Measurements from ENCODE around the gene TUBB. TPM values are rescaled to one million over a fixed set of nuclear protein-coding genes. Genes with fewer than 3 reads are reported as not detected.
"Not testable (repeated sequence)": the region's sequence is repeated elsewhere in the genome, so short reads cannot be mapped to it uniquely, and the experiment has no call there.

Gene TUBB
- total and polyA plus RNA-seq, 9 of the 15 experiments (the other 6 are each of a cell fraction or from before 2014, with no cell fraction given) = 971 to 2,870 (median 1,478) TPM

- TF ChIP-seq, protein P1, sequence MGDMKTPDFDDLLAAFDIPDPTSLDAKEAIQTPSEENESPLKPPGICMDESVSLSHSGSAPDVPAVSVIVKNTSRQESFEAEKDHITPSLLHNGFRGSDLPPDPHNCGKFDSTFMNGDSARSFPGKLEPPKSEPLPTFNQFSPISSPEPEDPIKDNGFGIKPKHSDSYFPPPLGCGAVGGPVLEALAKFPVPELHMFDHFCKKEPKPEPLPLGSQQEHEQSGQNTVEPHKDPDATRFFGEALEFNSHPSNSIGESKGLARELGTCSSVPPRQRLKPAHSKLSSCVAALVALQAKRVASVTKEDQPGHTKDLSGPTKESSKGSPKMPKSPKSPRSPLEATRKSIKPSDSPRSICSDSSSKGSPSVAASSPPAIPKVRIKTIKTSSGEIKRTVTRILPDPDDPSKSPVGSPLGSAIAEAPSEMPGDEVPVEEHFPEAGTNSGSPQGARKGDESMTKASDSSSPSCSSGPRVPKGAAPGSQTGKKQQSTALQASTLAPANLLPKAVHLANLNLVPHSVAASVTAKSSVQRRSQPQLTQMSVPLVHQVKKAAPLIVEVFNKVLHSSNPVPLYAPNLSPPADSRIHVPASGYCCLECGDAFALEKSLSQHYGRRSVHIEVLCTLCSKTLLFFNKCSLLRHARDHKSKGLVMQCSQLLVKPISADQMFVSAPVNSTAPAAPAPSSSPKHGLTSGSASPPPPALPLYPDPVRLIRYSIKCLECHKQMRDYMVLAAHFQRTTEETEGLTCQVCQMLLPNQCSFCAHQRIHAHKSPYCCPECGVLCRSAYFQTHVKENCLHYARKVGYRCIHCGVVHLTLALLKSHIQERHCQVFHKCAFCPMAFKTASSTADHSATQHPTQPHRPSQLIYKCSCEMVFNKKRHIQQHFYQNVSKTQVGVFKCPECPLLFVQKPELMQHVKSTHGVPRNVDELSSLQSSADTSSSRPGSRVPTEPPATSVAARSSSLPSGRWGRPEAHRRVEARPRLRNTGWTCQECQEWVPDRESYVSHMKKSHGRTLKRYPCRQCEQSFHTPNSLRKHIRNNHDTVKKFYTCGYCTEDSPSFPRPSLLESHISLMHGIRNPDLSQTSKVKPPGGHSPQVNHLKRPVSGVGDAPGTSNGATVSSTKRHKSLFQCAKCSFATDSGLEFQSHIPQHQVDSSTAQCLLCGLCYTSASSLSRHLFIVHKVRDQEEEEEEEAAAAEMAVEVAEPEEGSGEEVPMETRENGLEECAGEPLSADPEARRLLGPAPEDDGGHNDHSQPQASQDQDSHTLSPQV (IDR thresholded peaks at IDR 0.05) = peak; percentile 31; the same call in 1 of the 2 replicates
- TF ChIP-seq SMARCA4 (IDR thresholded peaks at IDR 0.05) (peak; percentile 7), L3MBTL2 (IDR thresholded peaks at IDR 0.05) (peak; percentile 16; the same call in 1 of the 2 replicates), ZNF589 (CRISPR knock-in tag; IDR thresholded peaks at IDR 0.05; ENCODE audit: low read depth) (0 out of 2 replicates have a peak, but pooled peaks have one; percentile 2), TCF15 (CRISPR knock-in tag; IDR thresholded peaks at IDR 0.05) (peak; percentile 30; the same call in 1 of the 2 replicates), CEBPG (tag; conservative IDR thresholded peaks at IDR 0.05 in 1 of 2, IDR thresholded peaks at IDR 0.05 in 1 of 2) (peak in 1 of 2 experiments; percentile 9; a peak in 1 of 4 replicates), BRD4 (IDR thresholded peaks at IDR 0.05) (0 out of 2 replicates have a peak, but pooled peaks have one; percentile 19), NBN (IDR thresholded peaks at IDR 0.05; ENCODE audit: low read depth) (peak; percentile 12; the same call in 1 of the 2 replicates), ZNF449 (CRISPR knock-in tag; IDR thresholded peaks at IDR 0.05) (peak; percentile 40; the same call in 1 of the 2 replicates), ZFX (CRISPR knock-in tag; IDR thresholded peaks at IDR 0.05) (peak; percentile 44), THRAP3 (IDR thresholded peaks at IDR 0.05; ENCODE audit: borderline replicate concordance) (peak; percentile 76; the same call in 1 of the 2 replicates), ZBTB49 (CRISPR knock-in tag; IDR thresholded peaks at IDR 0.05; ENCODE audit: borderline replicate concordance) (0 out of 2 replicates have a peak, but pooled peaks have one; percentile 62)
- TF ChIP-seq, protein P2, sequence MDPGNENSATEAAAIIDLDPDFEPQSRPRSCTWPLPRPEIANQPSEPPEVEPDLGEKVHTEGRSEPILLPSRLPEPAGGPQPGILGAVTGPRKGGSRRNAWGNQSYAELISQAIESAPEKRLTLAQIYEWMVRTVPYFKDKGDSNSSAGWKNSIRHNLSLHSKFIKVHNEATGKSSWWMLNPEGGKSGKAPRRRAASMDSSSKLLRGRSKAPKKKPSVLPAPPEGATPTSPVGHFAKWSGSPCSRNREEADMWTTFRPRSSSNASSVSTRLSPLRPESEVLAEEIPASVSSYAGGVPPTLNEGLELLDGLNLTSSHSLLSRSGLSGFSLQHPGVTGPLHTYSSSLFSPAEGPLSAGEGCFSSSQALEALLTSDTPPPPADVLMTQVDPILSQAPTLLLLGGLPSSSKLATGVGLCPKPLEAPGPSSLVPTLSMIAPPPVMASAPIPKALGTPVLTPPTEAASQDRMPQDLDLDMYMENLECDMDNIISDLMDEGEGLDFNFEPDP (CRISPR knock-in tag; IDR thresholded peaks at IDR 0.05) = peak; percentile 65; the same call in 1 of the 2 replicates
- not testable (repeated sequence) for TF ChIP-seq CEBPG (CRISPR knock-in tag; IDR thresholded peaks at IDR 0.05)
Measured at GRCh38 chr6:30717845-30718720, 2.1 kb upstream of the TUBB start (continued).

Measured in K562 (cell line).